ENCODE results near the gene SQOR.

GRCh38 chr15:45705510-45706473 lies 71.0 kb downstream of the SQOR start:
- TF ChIP-seq EZH2 (IDR thresholded peaks at IDR 0.05; ENCODE audit: low read depth, unreplicated experiment) = no peak
- TF ChIP-seq CTCF (conservative IDR thresholded peaks at IDR 0.05; ENCODE audit: low read depth in 2 of 2) = peak; percentile 79 to 89
- no peak for TF ChIP-seq ETS1 (IDR thresholded peaks at IDR 0.05)
- no peak for TF ChIP-seq REST (IDR thresholded peaks at IDR 0.05; ENCODE audit: unreplicated experiment)
- TF ChIP-seq EZH2phosphoT487 (IDR thresholded peaks at IDR 0.05; ENCODE audit: unreplicated experiment) = no peak
- TF ChIP-seq POLR2AphosphoS5 (IDR thresholded peaks at IDR 0.05; ENCODE audit: low read depth) = peak; percentile 60
- TF ChIP-seq STAT1 (IDR thresholded peaks at IDR 0.05; ENCODE audit: unreplicated experiment) = no peak
- no peak for TF ChIP-seq ZNF462 (CRISPR knock-in tag; IDR thresholded peaks at IDR 0.05)
- no peak for TF ChIP-seq NANOG (IDR thresholded peaks at IDR 0.05; ENCODE audit: borderline replicate concordance)
- TF ChIP-seq CREB1 (CRISPR knock-in tag; IDR thresholded peaks at IDR 0.05; ENCODE audit: low read depth) = no peak
- TF ChIP-seq ZNF114 (CRISPR knock-in tag; IDR thresholded peaks at IDR 0.05) = no peak
- no peak for TF ChIP-seq JUNB (IDR thresholded peaks at IDR 0.05; ENCODE audit: unreplicated experiment)

All from GM23338 (cell line).